PC-3 (cell line): ENCODE data around the gene MRM2. TPM values are rescaled to one million over a fixed set of nuclear protein-coding genes. Genes with fewer than 3 reads are reported as not detected.

Experiments
- ATAC-seq: fragments of 200-7000 bp; cut with Tn5 transposase; 2 replicates; pipeline ENCODE4 v1.9.1; 2020; ENCODE audit warnings: mild to moderate bottlenecking, moderate library complexity
- BruUV-seq: library from RNA; stranded (reverse); fragments of 400-500 nt; replicated peaks from 2 replicates; lab custom pipeline; 2021; lab: Mats Ljungman, UMichigan
- CTCF ChIA-PET: fragments of 300-600 bp; sonication (Branson Sonifier 250); formaldehyde crosslinking; loops from one replicate; lab custom pipeline; 2022; ENCODE audit warnings: antibody characterized with exemption; lab: Charles Lee
- POLR2A ChIA-PET: fragments of 300-600 bp; sonication (Branson Sonifier 250); formaldehyde crosslinking; loops from one replicate; lab custom pipeline; 2022; ENCODE audit warnings: antibody characterized with exemption; ENCODE audit not compliant: unreplicated experiment; lab: Charles Lee
- DNase-seq: peaks from one replicate; pipeline ENCODE4 v3.0.0-alpha.2; 2015
- H2AFZ ChIP-seq: fragments of 300-600 bp; sonication (generic); 2 replicates; pipeline ENCODE4 v1.6.0; 2016; ENCODE audit warnings: antibody characterized with exemption, low read length
- H3F3A ChIP-seq: fragments of 300-600 bp; sonication (generic); one replicate; pipeline ENCODE4 v1.6.0; 2017; ENCODE audit warnings: antibody characterized with exemption, low read length, control low read depth, mild to moderate bottlenecking; ENCODE audit not compliant: unreplicated experiment
- H3K27ac ChIP-seq: fragments of 300-600 bp; sonication (generic); 2 replicates; pipeline ENCODE4 v1.5.1; 2016; ENCODE audit warnings: mild to moderate bottlenecking, low read length
- H3K27me3 ChIP-seq: fragments of 300-600 bp; sonication (generic); 2 replicates; pipeline ENCODE4 v1.6.1; 2016; ENCODE audit warnings: low read length, mixed read lengths
- H3K36me3 ChIP-seq: fragments of 300-600 bp; sonication (generic); 2 replicates; pipeline ENCODE4 v1.6.1; 2016; ENCODE audit warnings: low read depth, mixed run types, low read length, mixed read lengths
- H3K4me1 ChIP-seq: fragments of 300-600 bp; sonication (generic); 2 replicates; pipeline ENCODE4 v1.5.1; 2016; ENCODE audit warnings: low read length; ENCODE audit not compliant: insufficient read depth
- H3K4me2 ChIP-seq: fragments of 300-600 bp; sonication (generic); 2 replicates; pipeline ENCODE4 v1.6.0; 2016; ENCODE audit warnings: low read length
- H3K4me3 ChIP-seq: fragments of 300-600 bp; sonication (generic); 2 replicates; pipeline ENCODE4 v1.5.1; 2016; ENCODE audit warnings: mild to moderate bottlenecking, low read length, mixed read lengths
- H3K79me2 ChIP-seq: fragments of 300-600 bp; sonication (generic); 2 replicates; pipeline ENCODE4 v1.6.1; 2017; ENCODE audit warnings: low read length, mixed read lengths
- H3K9ac ChIP-seq: fragments of 300-600 bp; sonication (generic); 2 replicates; pipeline ENCODE4 v1.6.0; 2016; ENCODE audit warnings: mild to moderate bottlenecking, low read length
- H3K9me2 ChIP-seq: fragments of 300-600 bp; sonication (generic); replicated peaks from 2 replicates; pipeline ENCODE4 v1.6.1; 2016; ENCODE audit warnings: mixed run types, low read length, mixed read lengths
- H3K9me3 ChIP-seq: fragments of 300-600 bp; sonication (generic); 2 replicates; pipeline ENCODE4 v1.6.1; 2016; ENCODE audit warnings: low read length, mixed read lengths
- H4K20me1 ChIP-seq: fragments of 300-600 bp; sonication (generic); 2 replicates; pipeline ENCODE4 v1.6.1; 2016; ENCODE audit warnings: low read length, mixed read lengths
- CTCF ChIP-seq: fragments of 300-600 bp; sonication (generic); conservative IDR thresholded peaks from 2 replicates; pipeline ENCODE4 v1.5.1; 2017; ENCODE audit warnings: antibody characterized with exemption, low read depth, mild to moderate bottlenecking, low read length
- EZH2 ChIP-seq: fragments of 300-600 bp; sonication (generic); IDR thresholded peaks from one replicate; pipeline ENCODE4 v1.6.1; 2017; ENCODE audit warnings: antibody characterized with exemption, mild to moderate bottlenecking, low read length; ENCODE audit not compliant: unreplicated experiment
- EZH2phosphoT487 ChIP-seq: fragments of 300-600 bp; sonication (generic); IDR thresholded peaks from 2 replicates; pipeline ENCODE4 v1.6.1; 2018; ENCODE audit warnings: mild to moderate bottlenecking, antibody characterized with exemption, low read length, borderline replicate concordance
- intact Hi-C: fragments of 100-400 bp; cut with micrococcal nuclease; formaldehyde crosslinking; loops from 2 replicates; pipeline ENCODE4 v1.9.0; 2023
- total RNA-seq: library from RNA; depleted of rRNA; stranded (reverse); fragments of >200 nt; gene quantifications from 2 replicates; pipeline ENCODE4 v1.2.3, GENCODE V29; 2014

MRM2 gene
- total RNA-seq, 1 experiment from 2014 or later, result 42.6 TPM

- no peak for TF ChIP-seq EZH2phosphoT487
- no peak for TF ChIP-seq CTCF
- no peak for TF ChIP-seq EZH2
- intact Hi-C loops, result loop anchor here (5.0 kb wide), 2 partner anchors 48 to 543 kb away; no protein-coding TSS in a partner anchor
- Histone ChIP-seq H3K27ac (no peak overlapping the region), H4K20me1 (no peaks in the 10 kb centered on the region), H3K9me2 (no peaks in the 10 kb centered on the region), H3K4me2 (no peak overlapping the region), H3K9ac (no peak overlapping the region), H3K9me3 (no peaks in the 10 kb centered on the region), H3F3A (no peaks in the 10 kb centered on the region), H3K4me3 (no peak overlapping the region), H3K36me3 (peaks cover 13% of the 10 kb centered on the region), H2AFZ (no peak overlapping the region), H3K4me1 (no peaks in the 10 kb centered on the region), H3K27me3 (no peaks in the 10 kb centered on the region), H3K79me2 (no peaks in the 10 kb centered on the region)
- CTCF ChIA-PET, result no interaction called here
- POLR2A ChIA-PET, result no interaction called here
- DNase-seq (no peak), ATAC-seq (no peak)
- no TSS peak for BruUV-seq
Observed at GRCh38 chr7:2205036-2205780, 36.8 kb downstream of the MRM2 start.

GRCh38 chr7:2204446-2204845, 37.6 kb downstream of the MRM2 start:
- H3K9me3 ChIP-seq, result no peaks in the 10 kb centered on the region
- no peaks in the 10 kb centered on the region for H3F3A ChIP-seq
- ChIA-PET POLR2A (no interaction called here), CTCF (no interaction called here)
- no peak for TF ChIP-seq EZH2
- TF ChIP-seq CTCF, result no peak
- no peaks in the 10 kb centered on the region for H3K4me1 ChIP-seq
- ATAC-seq (no peak), DNase-seq (no peak)
- H3K4me3 ChIP-seq, result no peak overlapping the region
- H2AFZ ChIP-seq, result no peak overlapping the region
- no peak overlapping the region for H3K9ac ChIP-seq
- intact Hi-C loops, result no loop called here
- no TSS peak for BruUV-seq
- H4K20me1 ChIP-seq, result no peaks in the 10 kb centered on the region
- H3K4me2 ChIP-seq, result no peak overlapping the region
- no peak overlapping the region for H3K27ac ChIP-seq
- H3K27me3 ChIP-seq, result no peaks in the 10 kb centered on the region
- H3K36me3 ChIP-seq, result peaks cover 13% of the 10 kb centered on the region
- H3K9me2 ChIP-seq, result no peaks in the 10 kb centered on the region
- no peaks in the 10 kb centered on the region for H3K79me2 ChIP-seq

- CTCF ChIA-PET, result no interaction called here
- peaks cover 13% of the 10 kb centered on the region for H3K36me3 ChIP-seq
- no peak overlapping the region for H3K27ac ChIP-seq
- no peak for TF ChIP-seq CTCF
- TF ChIP-seq EZH2phosphoT487, result no peak
- no peak for TF ChIP-seq EZH2
- no peak overlapping the region for H3K4me2 ChIP-seq
- no peak overlapping the region for H3K4me3 ChIP-seq
- no peaks in the 10 kb centered on the region for H3K9me3 ChIP-seq
- POLR2A ChIA-PET, result interaction anchor here (0.6 kb wide), 1 partner anchor 28 kb away, joined by 6 read pairs; no protein-coding TSS in a partner anchor
- no peaks in the 10 kb centered on the region for H3K79me2 ChIP-seq
- H3K27me3 ChIP-seq, result no peaks in the 10 kb centered on the region
- BruUV-seq, result no TSS peak
- DNase-seq (no peak), ATAC-seq (no peak; the same call in 1 of the 2 replicates)
- no peaks in the 10 kb centered on the region for H3F3A ChIP-seq
- no peak overlapping the region for H2AFZ ChIP-seq
- intact Hi-C loops, result no loop called here
- H3K9me2 ChIP-seq, result no peaks in the 10 kb centered on the region
- no peak overlapping the region for H3K9ac ChIP-seq
- no peaks in the 10 kb centered on the region for H3K4me1 ChIP-seq
- no peaks in the 10 kb centered on the region for H4K20me1 ChIP-seq
Observed at GRCh38 chr7:2203766-2204300, 38.2 kb downstream of the MRM2 start.
